Neural progenitor cell (in vitro differentiated cells): Measurements from ENCODE around the gene TSHZ2. TPM values are rescaled to one million over a fixed set of nuclear protein-coding genes. Genes with fewer than 3 reads are reported as not detected.

Experiments used
- DNase-seq: peaks from one replicate; pipeline ENCODE4 v3.0.0-alpha.2; 2016; ENCODE audit warnings: low spot score
- H2AFZ ChIP-seq: fragments of 200-600 bp; sonication (generic); replicated peaks from 2 replicates; pipeline ENCODE4 v1.6.1; 2016; ENCODE audit warnings: antibody characterized with exemption
- H3F3A ChIP-seq: fragments of 200-600 bp; sonication (generic); 2 replicates; pipeline ENCODE4 v1.6.1; 2016; ENCODE audit warnings: antibody characterized with exemption, low read depth
- H3K27ac ChIP-seq: fragments of 200-600 bp; sonication (generic); 2 replicates; pipeline ENCODE4 v1.5.1; 2016; ENCODE audit warnings: mild to moderate bottlenecking
- H3K27me3 ChIP-seq: fragments of 200-600 bp; sonication (generic); 2 replicates; pipeline ENCODE4 v1.6.1; 2016; ENCODE audit warnings: mild to moderate bottlenecking, moderate library complexity
- H3K36me3 ChIP-seq: fragments of 200-600 bp; sonication (generic); 2 replicates; pipeline ENCODE4 v1.5.1; 2016
- H3K4me1 ChIP-seq: fragments of 200-600 bp; sonication (generic); 2 replicates; pipeline ENCODE4 v1.6.1; 2016; ENCODE audit warnings: mixed run types
- H3K4me2 ChIP-seq: fragments of 200-600 bp; sonication (generic); 2 replicates; pipeline ENCODE4 v1.6.1; 2016
- H3K4me3 ChIP-seq: fragments of 200-600 bp; sonication (generic); 2 replicates; pipeline ENCODE4 v1.5.1; 2016
- H3K79me2 ChIP-seq: fragments of 200-600 bp; sonication (generic); 2 replicates; pipeline ENCODE4 v1.6.1; 2016; ENCODE audit warnings: low read depth
- H3K9ac ChIP-seq: fragments of 200-600 bp; sonication (generic); 2 replicates; pipeline ENCODE4 v1.6.1; 2016
- H3K9me3 ChIP-seq: fragments of 200-600 bp; sonication (generic); 2 replicates; pipeline ENCODE4 v1.5.1; 2016; ENCODE audit warnings: low read depth
- H4K20me1 ChIP-seq: fragments of 200-600 bp; sonication (generic); 2 replicates; pipeline ENCODE4 v1.6.1; 2016; ENCODE audit warnings: low read depth
- H3K27ac Mint-ChIP-seq: 3 replicates; pipeline ENCODE4 v1.8.0; 2021; ENCODE audit warnings: mixed read lengths
- H3K27me3 Mint-ChIP-seq: 2 replicates; pipeline ENCODE4 v1.8.0; 2022; ENCODE audit warnings: low read depth, mild to moderate bottlenecking, inconsistent platforms, moderate library complexity, mixed read lengths; ENCODE audit not compliant: insufficient read depth
- H3K36me3 Mint-ChIP-seq: 3 replicates; pipeline ENCODE4 v1.8.0; 2021; ENCODE audit warnings: mixed read lengths
- H3K4me1 Mint-ChIP-seq: 3 replicates; pipeline ENCODE4 v1.8.0; 2021; ENCODE audit warnings: mixed read lengths
- H3K4me3 Mint-ChIP-seq: 3 replicates; pipeline ENCODE4 v1.8.0; 2021; ENCODE audit warnings: mild to moderate bottlenecking, moderate library complexity, mixed read lengths
- H3K9me3 Mint-ChIP-seq: 3 replicates; pipeline ENCODE4 v1.8.0; 2020; ENCODE audit warnings: mixed read lengths
- CTCF ChIP-seq: fragments of 200-600 bp; sonication (generic); IDR thresholded peaks from 2 replicates; pipeline ENCODE4 v1.5.1; 2017; ENCODE audit warnings: antibody characterized with exemption, mild to moderate bottlenecking
- EZH2 ChIP-seq: fragments of 200-600 bp; sonication (generic); IDR thresholded peaks from 2 replicates; pipeline ENCODE4 v1.6.1; 2017; ENCODE audit warnings: antibody characterized with exemption, mild to moderate bottlenecking, moderate library complexity
- EZH2phosphoT487 ChIP-seq: fragments of 200-600 bp; sonication (generic); IDR thresholded peaks from 2 replicates; pipeline ENCODE4 v1.6.1; 2017; ENCODE audit warnings: antibody characterized with exemption
- total RNA-seq: library from RNA; depleted of rRNA; stranded (reverse); fragments of >200 nt; gene quantifications from 2 replicates; pipeline ENCODE4 v1.2.3, GENCODE V29; 2015; ENCODE audit warnings: low replicate concordance

Gene TSHZ2
- total RNA-seq, 1 donor from 2014 or later, result 1.8 TPM

GRCh38 chr20:52992632-52993031 lies 20.5 kb downstream of the TSHZ2 start:
- Histone ChIP-seq H4K20me1 (no peaks in the 10 kb centered on the region), H3K27me3 (no peaks in the 10 kb centered on the region), H3K4me2 (no peak overlapping the region), H2AFZ (no peak overlapping the region), H3K9me3 (no peaks in the 10 kb centered on the region), H3K4me1 (peaks cover 23% of the 10 kb centered on the region), H3K9ac (no peak overlapping the region), H3K79me2 (no peaks in the 10 kb centered on the region), H3K27ac (no peak overlapping the region), H3F3A (no peaks in the 10 kb centered on the region), H3K36me3 (no peaks in the 10 kb centered on the region), H3K4me3 (no peak overlapping the region)
- Mint-ChIP-seq H3K27ac (no peak overlapping the region), H3K4me3 (no peak overlapping the region), H3K4me1 (peaks cover 14% of the 10 kb centered on the region), H3K36me3 (no peaks in the 10 kb centered on the region), H3K27me3 (no peaks in the 10 kb centered on the region), H3K9me3 (no peaks in the 10 kb centered on the region)
- DNase-seq, result no peak
- TF ChIP-seq EZH2 (no peak), CTCF (no peak), EZH2phosphoT487 (no peak)

GRCh38 chr20:52993076-52993475 lies 20.9 kb downstream of the TSHZ2 start:
- Histone ChIP-seq H3K4me3 (no peak overlapping the region), H3K36me3 (no peaks in the 10 kb centered on the region), H2AFZ (no peak overlapping the region), H3K4me2 (no peak overlapping the region), H3K4me1 (peaks cover 23% of the 10 kb centered on the region), H3K9me3 (no peaks in the 10 kb centered on the region), H3K9ac (no peak overlapping the region), H3K27me3 (no peaks in the 10 kb centered on the region), H3F3A (no peaks in the 10 kb centered on the region), H4K20me1 (no peaks in the 10 kb centered on the region), H3K27ac (no peak overlapping the region), H3K79me2 (no peaks in the 10 kb centered on the region)
- Mint-ChIP-seq H3K4me3 (no peak overlapping the region), H3K4me1 (peaks cover 14% of the 10 kb centered on the region), H3K27me3 (no peaks in the 10 kb centered on the region), H3K36me3 (no peaks in the 10 kb centered on the region), H3K9me3 (no peaks in the 10 kb centered on the region), H3K27ac (no peak overlapping the region)
- no peak for TF ChIP-seq EZH2
- no peak for TF ChIP-seq CTCF
- no peak for TF ChIP-seq EZH2phosphoT487
- DNase-seq, result no peak

GRCh38 chr20:52994184-52994970 lies 22.2 kb downstream of the TSHZ2 start:
- no peak overlapping the region for H3K27ac Mint-ChIP-seq
- H2AFZ ChIP-seq, result no peak overlapping the region
- H3K4me2 ChIP-seq, result no peak overlapping the region
- DNase-seq, result no peak
- no peak overlapping the region for H3K27ac ChIP-seq
- H3F3A ChIP-seq, result no peaks in the 10 kb centered on the region
- H3K27me3 ChIP-seq, result no peaks in the 10 kb centered on the region
- no peaks in the 10 kb centered on the region for H3K36me3 ChIP-seq
- H3K4me1 ChIP-seq, result peaks cover 23% of the 10 kb centered on the region
- H3K36me3 Mint-ChIP-seq, result no peaks in the 10 kb centered on the region
- H3K9ac ChIP-seq, result no peak overlapping the region
- peaks cover 14% of the 10 kb centered on the region for H3K4me1 Mint-ChIP-seq
- no peak overlapping the region for H3K4me3 Mint-ChIP-seq
- H3K4me3 ChIP-seq, result no peak overlapping the region
- H3K79me2 ChIP-seq, result no peaks in the 10 kb centered on the region
- no peaks in the 10 kb centered on the region for H3K9me3 ChIP-seq
- H3K9me3 Mint-ChIP-seq, result no peaks in the 10 kb centered on the region
- TF ChIP-seq EZH2phosphoT487, result no peak
- TF ChIP-seq CTCF, result no peak
- no peak for TF ChIP-seq EZH2
- no peaks in the 10 kb centered on the region for H4K20me1 ChIP-seq
- H3K27me3 Mint-ChIP-seq, result no peaks in the 10 kb centered on the region
